ENCODE measurements around the gene ARID2. TPM values are rescaled to one million over a fixed set of nuclear protein-coding genes. Genes with fewer than 3 reads are reported as not detected.

Gene ARID2
- total and polyA plus RNA-seq, 9 of the 15 experiments (the other 6 are each of a cell fraction or from before 2014, with no cell fraction given): 13.4 to 41.6 (median 29.4) TPM

DNA sequence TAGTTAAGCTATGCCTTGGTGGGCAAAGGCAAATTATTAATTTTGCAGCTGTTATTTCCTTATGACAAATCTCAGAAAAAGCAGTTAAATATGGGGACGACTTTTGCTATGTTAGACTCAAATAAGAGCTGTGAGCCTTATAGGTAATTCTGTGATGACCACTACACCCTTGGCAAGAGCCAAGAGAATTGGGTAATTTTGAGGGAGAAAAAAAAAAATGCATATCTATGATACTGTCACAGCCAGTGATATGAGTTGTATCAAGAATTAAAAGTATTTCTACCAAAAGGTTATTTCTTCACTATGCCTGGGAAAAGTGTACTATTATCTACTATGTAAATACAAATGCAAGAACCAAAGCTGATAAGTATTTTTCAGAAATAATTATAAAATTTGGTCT lies 216.9 kb downstream of the ARID2 start (continued):
- TF ChIP-seq, protein P1, sequence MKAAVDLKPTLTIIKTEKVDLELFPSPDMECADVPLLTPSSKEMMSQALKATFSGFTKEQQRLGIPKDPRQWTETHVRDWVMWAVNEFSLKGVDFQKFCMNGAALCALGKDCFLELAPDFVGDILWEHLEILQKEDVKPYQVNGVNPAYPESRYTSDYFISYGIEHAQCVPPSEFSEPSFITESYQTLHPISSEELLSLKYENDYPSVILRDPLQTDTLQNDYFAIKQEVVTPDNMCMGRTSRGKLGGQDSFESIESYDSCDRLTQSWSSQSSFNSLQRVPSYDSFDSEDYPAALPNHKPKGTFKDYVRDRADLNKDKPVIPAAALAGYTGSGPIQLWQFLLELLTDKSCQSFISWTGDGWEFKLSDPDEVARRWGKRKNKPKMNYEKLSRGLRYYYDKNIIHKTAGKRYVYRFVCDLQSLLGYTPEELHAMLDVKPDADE (conservative IDR thresholded peaks at IDR 0.05; ENCODE audit: control insufficient read depth, low read depth, low read length): no peak
- TF ChIP-seq RUNX1 (IDR thresholded peaks at IDR 0.05; ENCODE audit: low read depth) (no peak), ZNF57 (CRISPR knock-in tag; IDR thresholded peaks at IDR 0.05) (no peak), RBM22 (IDR thresholded peaks at IDR 0.05; ENCODE audit: low read depth, low read length, poor library complexity, severe bottlenecking) (no peak), MIER1 (IDR thresholded peaks at IDR 0.05; ENCODE audit: low read depth) (no peak), ZNF436 (CRISPR knock-in tag; IDR thresholded peaks at IDR 0.05) (no peak), FOXA1 (IDR thresholded peaks at IDR 0.05; ENCODE audit: borderline replicate concordance) (no peak), ZNF445 (CRISPR knock-in tag; IDR thresholded peaks at IDR 0.05; ENCODE audit: low read depth) (no peak), COPS2 (conservative IDR thresholded peaks at IDR 0.05) (no peak)
- TF ChIP-seq, protein P2, sequence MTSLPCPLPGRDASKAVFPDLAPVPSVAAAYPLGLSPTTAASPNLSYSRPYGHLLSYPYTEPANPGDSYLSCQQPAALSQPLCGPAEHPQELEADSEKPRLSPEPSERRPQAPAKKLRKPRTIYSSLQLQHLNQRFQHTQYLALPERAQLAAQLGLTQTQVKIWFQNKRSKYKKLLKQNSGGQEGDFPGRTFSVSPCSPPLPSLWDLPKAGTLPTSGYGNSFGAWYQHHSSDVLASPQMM (CRISPR knock-in tag; IDR thresholded peaks at IDR 0.05): no peak
- TF ChIP-seq, protein P3, sequence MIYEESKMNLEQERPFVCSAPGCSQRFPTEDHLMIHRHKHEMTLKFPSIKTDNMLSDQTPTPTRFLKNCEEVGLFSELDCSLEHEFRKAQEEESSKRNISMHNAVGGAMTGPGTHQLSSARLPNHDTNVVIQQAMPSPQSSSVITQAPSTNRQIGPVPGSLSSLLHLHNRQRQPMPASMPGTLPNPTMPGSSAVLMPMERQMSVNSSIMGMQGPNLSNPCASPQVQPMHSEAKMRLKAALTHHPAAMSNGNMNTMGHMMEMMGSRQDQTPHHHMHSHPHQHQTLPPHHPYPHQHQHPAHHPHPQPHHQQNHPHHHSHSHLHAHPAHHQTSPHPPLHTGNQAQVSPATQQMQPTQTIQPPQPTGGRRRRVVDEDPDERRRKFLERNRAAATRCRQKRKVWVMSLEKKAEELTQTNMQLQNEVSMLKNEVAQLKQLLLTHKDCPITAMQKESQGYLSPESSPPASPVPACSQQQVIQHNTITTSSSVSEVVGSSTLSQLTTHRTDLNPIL (CRISPR knock-in tag; IDR thresholded peaks at IDR 0.05): no peak
- TF ChIP-seq, protein P4, sequence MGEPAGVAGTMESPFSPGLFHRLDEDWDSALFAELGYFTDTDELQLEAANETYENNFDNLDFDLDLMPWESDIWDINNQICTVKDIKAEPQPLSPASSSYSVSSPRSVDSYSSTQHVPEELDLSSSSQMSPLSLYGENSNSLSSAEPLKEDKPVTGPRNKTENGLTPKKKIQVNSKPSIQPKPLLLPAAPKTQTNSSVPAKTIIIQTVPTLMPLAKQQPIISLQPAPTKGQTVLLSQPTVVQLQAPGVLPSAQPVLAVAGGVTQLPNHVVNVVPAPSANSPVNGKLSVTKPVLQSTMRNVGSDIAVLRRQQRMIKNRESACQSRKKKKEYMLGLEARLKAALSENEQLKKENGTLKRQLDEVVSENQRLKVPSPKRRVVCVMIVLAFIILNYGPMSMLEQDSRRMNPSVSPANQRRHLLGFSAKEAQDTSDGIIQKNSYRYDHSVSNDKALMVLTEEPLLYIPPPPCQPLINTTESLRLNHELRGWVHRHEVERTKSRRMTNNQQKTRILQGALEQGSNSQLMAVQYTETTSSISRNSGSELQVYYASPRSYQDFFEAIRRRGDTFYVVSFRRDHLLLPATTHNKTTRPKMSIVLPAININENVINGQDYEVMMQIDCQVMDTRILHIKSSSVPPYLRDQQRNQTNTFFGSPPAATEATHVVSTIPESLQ (CRISPR knock-in tag; IDR thresholded peaks at IDR 0.05): no peak
